ENCODE measurements around the gene ANKS4B.

GRCh38 chr16:21190599-21190998 lies 42.9 kb upstream of the ANKS4B start:
- TF ChIP-seq CTCF (conservative IDR thresholded peaks at IDR 0.05; ENCODE audit: low read depth in 2 of 2): no peak
- no peak for TF ChIP-seq REST (IDR thresholded peaks at IDR 0.05; ENCODE audit: unreplicated experiment)
- TF ChIP-seq EZH2 (IDR thresholded peaks at IDR 0.05; ENCODE audit: low read depth, unreplicated experiment): no peak
- no peak for TF ChIP-seq EZH2phosphoT487 (IDR thresholded peaks at IDR 0.05; ENCODE audit: unreplicated experiment)
- TF ChIP-seq CREB1 (CRISPR knock-in tag; IDR thresholded peaks at IDR 0.05; ENCODE audit: low read depth): no peak

Data from GM23338 (cell line).